Activated T-cell treated with anti-CD3 and anti-CD28 coated beads for 24 hours (primary cell): ENCODE results near the gene BLM.

Source experiments
- DNase-seq: peaks from one replicate; pipeline ENCODE4 v3.0.0-alpha.2; 2020; ENCODE audit warnings: low read depth

BLM gene

GRCh38 chr15:90691982-90692773, 25.0 kb upstream of the BLM start:
- no peak for DNase-seq

GRCh38 chr15:90694987-90695386, 22.2 kb upstream of the BLM start:
- no peak for DNase-seq

- DNase-seq: no peak
These were observed 20.0 kb upstream of the BLM start for GRCh38 chr15:90697175-90697574.

- no peak for DNase-seq
These were observed 18.5 kb upstream of the BLM start for GRCh38 chr15:90698629-90699028.

- no peak for DNase-seq
These were observed 16.1 kb upstream of the BLM start for GRCh38 chr15:90701048-90701447.

GRCh38 chr15:90701880-90702630, 15.1 kb upstream of the BLM start:
- no peak for DNase-seq

GRCh38 chr15:90703455-90703854, 13.7 kb upstream of the BLM start:
- DNase-seq: no peak

- no peak for DNase-seq
These were observed 11.9 kb upstream of the BLM start for GRCh38 chr15:90705212-90705611.

GRCh38 chr15:90706394-90707327, 10.5 kb upstream of the BLM start:
- no peak for DNase-seq

- no peak for DNase-seq
These were observed 9.7 kb upstream of the BLM start for GRCh38 chr15:90707489-90707888.

GRCh38 chr15:90708516-90708915, 8.6 kb upstream of the BLM start:
- no peak for DNase-seq

GRCh38 chr15:90709278-90709677, 7.9 kb upstream of the BLM start:
- DNase-seq: no peak

GRCh38 chr15:90710436-90711027, 6.6 kb upstream of the BLM start:
- no peak for DNase-seq

- DNase-seq: no peak
These were observed 5.7 kb upstream of the BLM start for GRCh38 chr15:90711418-90711824.

GRCh38 chr15:90711842-90712241, 5.3 kb upstream of the BLM start:
- DNase-seq: no peak

GRCh38 chr15:90713081-90713480, 4.1 kb upstream of the BLM start:
- no peak for DNase-seq

GRCh38 chr15:90716317-90716975, 700 bp upstream of the BLM start:
- no peak for DNase-seq

- no peak for DNase-seq
These were observed 1.1 kb downstream of the BLM start for GRCh38 chr15:90718232-90718631.

- no peak for DNase-seq
These were observed 3.0 kb downstream of the BLM start for GRCh38 chr15:90720131-90720530.

- DNase-seq: no peak
These were observed 12.1 kb downstream of the BLM start for GRCh38 chr15:90729261-90729660.

GRCh38 chr15:90730290-90730689, 13.1 kb downstream of the BLM start:
- DNase-seq: no peak

- DNase-seq: no peak
These were observed 18.8 kb downstream of the BLM start for GRCh38 chr15:90735923-90736322.
